HG02678 (cell line): ENCODE data around the gene BDKRB1.
"Not testable (repeated sequence)": the region's sequence is repeated elsewhere in the genome, so short reads cannot be mapped to it uniquely, and the experiment has no call there.

Experiments used
- ATAC-seq: cut with Tn5 transposase; IDR thresholded peaks from one replicate; pipeline ENCODE4 v1.9.1; 2021; ENCODE audit warnings: mild to moderate bottlenecking, moderate library complexity; ENCODE audit not compliant: unreplicated experiment

The BDKRB1 gene

DNA sequence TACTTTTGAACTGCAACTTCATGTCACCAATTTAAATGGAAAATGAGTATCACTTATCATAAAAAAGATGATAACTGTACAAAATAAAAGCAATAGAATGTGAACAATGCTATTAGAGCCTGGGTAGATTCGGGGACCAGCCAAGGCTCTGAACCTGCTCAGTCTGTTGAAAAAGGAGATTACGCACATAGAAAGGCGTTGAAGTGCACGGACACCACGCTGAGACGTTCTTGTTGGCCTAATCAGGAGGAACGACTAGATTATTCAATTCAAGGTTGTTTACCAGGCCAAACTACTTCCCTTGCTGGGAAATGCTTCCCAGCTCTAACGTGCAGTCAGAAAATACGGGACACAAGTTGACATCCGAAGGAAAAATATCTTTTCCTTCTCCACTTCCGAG is 23.5 kb upstream of the BDKRB1 start:
- ATAC-seq, result no peak

DNA sequence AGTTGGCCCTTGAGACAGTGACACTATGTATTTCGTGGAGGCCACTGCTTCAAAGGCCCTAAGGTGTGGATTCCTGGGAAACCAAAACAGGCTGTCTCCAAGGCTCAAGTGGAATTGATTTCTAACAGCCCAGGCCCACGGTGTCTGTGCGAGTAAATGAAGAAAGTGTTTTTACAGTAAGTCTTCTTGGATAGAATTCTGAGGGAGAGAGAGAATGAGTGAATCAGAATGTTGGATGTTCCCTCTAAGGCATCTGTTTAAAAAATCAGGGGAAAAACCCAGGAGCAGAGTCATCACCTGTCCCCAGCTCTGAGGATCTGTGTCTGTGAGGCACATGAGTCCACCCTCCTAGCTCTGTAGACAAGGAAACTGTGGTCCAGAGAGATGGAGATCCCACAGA is 22.3 kb upstream of the BDKRB1 start:
- ATAC-seq, result no peak

DNA sequence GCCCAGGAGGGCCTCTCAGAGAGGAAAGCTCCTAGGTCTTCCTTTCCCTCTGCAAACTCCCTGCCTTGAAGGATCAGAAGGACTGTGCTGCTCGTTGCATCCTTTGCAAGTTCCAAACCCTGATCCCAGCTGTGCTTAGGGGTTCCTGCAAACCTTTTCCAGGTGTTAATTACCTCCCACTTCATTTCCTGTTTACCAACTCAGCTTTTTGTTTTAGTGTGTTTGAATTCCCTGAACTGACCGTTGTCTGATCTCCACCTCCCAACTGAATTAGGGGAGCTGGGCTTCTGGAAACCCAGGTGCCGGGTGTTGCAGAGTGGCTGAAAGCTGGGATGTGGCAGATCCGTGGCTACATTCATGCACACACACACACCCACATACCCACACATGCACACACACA is 20.6 kb upstream of the BDKRB1 start:
- ATAC-seq, result no peak

DNA sequence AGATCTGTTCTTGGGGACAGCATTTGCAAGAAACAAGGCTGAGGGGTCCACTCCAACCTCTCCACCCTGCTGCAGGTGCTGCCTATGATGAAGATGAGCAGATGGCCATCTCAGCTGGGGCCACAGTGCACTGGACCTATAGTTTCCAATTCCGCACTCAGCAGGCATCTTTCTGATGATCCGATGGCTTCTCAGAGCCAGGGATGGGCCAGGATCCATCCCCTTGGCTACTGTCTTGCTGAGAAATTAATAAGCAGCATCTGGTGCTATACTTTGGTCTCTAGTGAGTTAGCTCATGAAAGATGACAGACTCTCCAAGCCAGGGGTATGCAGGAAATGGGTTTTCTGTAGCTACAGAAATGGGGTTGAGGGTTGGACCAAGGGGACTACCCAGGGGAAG is 18.4 kb upstream of the BDKRB1 start:
- no peak for ATAC-seq

DNA sequence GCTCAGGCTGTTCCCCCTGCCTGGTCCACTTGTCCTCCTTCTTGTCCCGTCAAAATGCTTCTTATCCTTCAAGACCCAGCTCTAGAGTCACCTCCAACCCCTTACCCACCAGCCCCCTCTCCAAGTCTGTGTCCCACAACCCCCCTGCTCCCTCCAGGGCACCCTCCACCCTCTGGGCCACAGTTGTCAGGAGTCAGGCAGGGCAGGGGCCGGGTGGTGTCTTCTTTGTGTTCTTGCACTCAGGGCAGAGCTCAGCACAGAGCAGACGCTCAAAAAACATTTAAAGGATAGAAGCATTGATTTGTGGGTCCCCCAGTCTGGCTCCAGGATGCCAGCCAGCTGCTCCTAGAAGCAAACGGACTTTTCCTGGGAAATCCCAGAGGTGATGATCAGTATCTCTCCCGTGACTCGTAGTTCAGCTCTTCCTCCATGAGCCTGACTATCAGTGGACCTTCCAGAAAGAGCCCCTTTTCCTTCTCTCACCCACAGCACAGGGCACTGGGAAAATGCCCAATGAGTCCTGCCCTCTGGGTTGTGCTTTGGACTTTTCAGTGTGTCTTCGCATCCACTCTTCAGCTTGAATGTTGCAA is 17.2 kb upstream of the BDKRB1 start:
- ATAC-seq, result no peak

DNA sequence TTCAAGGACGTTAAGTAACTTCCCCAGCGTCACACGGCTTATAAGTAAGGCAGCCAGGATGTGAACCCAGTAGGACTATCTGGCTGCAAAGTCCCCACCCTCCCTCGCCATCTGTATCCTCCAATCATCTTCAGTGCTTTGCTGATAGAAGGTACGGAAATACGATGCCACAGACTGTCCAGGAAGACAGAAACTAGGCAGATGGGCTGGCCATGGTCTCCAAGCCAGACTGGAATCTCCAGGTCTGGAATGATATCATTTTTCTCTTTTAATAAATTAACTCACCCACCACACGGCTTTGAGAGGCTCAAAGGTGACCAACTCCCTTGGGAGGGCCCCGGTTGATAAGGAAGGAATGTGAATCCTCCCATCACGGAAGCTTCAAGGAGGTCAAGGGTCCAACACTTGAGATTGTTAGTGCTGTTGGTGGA is 16.3 kb upstream of the BDKRB1 start:
- ATAC-seq, result no peak

DNA sequence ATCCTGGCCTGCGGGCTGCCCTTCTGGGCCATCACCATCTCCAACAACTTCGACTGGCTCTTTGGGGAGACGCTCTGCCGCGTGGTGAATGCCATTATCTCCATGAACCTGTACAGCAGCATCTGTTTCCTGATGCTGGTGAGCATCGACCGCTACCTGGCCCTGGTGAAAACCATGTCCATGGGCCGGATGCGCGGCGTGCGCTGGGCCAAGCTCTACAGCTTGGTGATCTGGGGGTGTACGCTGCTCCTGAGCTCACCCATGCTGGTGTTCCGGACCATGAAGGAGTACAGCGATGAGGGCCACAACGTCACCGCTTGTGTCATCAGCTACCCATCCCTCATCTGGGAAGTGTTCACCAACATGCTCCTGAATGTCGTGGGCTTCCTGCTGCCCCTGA is 15.4 kb upstream of the BDKRB1 start:
- ATAC-seq, result no peak

DNA sequence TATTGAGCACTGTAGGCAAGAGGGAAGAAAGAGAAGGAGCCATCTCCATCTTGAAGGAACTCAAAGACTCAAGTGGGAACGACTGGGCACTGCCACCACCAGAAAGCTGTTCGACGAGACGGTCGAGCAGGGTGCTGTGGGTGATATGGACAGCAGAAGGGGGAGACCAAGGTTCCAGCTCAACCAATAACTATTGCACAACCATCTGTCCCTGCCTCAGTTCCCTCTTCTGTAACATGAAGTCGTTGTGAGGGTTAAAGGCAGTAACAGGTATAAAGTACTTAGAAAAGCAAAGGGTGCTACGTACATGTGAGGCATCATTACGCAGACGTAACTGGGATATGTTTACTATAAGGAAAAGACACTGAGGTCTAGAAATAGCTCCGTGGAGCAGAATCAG is 13.9 kb upstream of the BDKRB1 start:
- no peak for ATAC-seq

DNA sequence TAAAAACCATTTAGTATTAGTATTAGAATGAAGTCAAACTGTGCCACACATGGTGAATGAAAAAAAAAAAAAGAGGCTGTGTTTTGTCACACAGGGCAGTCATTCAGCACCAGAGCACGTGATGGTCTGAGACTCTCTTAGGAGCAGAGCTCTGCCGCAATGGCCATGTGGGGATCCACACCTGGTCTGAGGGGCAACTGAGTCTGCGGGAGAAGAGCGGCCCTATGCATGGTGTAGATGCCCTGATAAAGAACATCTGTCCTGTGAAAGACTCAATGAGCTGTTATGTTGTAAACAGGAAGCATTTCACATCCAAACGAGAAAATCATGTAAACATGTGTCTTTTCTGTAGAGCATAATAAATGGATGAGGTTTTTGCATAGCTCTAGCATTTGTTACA is 12.2 kb upstream of the BDKRB1 start:
- ATAC-seq, result no peak

DNA sequence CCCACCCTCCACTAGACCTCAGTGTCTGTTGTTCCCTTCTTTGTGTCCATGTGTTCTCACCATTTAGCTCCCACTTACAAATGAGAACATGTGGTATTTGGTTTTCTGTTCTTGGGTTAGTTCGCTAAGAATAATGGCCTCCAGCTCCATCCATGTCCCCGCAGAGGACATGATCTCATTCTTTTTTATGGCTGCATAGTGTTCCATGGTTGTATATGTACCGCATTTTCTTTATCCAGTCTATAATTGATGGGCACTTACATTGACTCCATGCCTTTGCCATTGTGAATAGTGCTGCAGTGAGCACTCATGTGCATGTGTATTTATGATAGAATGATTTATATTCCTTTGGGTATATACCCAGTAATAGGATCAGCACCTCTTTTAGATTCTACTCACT is 10.9 kb upstream of the BDKRB1 start:
- not testable (repeated sequence) for ATAC-seq

DNA sequence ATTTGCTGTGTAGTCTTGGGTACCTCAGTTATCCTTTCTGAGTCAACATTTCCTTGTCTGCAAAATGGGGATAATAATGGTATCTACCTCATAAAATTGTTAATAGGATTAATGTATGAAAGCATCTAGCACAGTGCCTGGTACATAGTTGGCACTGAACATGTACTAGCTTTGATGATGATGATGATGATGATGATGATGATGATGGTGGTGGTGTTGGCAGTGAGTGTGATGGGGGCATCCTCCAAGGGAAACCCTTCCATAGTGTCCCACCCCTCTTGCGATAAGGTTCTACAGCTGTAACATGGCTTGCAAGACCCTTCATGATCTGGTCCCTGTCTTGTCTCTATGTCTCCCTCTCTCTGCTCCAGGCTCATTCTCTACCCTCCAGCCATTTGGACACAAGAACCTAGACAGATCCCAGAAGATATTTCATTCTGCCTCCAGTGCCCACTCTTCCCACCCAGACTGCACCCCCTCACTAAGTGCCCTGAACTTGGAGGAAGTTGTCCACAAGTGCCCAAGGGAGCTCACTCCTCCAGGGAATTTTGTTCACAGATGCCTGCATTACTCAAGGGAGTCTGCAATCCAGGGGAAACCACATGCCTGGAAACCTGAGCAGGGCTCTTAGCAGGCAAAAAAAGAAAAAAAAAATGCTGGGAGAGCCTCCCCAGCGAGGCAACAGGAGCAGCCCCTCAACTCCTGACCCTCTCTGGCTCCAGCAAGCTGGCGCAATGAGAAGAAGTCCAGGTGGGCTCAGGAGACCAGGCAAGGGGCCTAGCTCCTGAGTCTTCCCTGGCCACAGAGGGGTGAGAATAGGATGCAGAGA is 10.1 kb upstream of the BDKRB1 start:
- no peak for ATAC-seq

DNA sequence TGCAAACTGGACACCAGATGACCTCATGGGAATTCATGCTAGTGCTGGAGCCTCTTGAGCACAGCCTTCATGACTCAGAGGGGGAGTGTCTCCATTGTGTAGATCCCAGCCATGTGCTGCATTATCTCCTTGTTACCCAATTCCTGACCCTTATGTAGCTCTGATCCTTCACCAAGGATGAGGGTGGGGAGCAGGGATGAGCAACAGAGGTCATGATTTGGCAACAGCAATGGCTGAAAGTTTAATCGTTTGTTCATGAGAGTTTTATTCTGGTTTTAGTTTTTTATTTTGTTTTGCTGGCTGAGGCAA is 9.5 kb upstream of the BDKRB1 start:
- no peak for ATAC-seq

DNA sequence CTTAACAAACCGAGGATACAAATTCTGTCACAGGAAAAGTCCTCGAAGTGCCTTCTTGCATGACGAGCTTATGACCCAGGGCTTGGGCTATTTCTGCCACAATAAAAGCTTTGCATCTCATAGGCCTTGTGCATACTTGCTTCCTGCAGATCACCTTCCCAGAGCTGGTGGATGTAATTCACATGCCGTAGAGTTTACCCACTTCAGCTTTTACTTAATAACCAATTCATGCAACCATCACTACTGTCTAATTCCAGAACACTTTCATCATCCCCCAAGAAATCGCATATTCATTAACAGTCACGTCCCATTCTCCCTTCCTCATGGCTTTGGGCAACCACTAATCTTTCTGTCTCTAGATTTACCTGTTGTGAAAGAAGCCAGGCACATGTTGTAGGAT is 9.0 kb upstream of the BDKRB1 start:
- ATAC-seq, result no peak

DNA sequence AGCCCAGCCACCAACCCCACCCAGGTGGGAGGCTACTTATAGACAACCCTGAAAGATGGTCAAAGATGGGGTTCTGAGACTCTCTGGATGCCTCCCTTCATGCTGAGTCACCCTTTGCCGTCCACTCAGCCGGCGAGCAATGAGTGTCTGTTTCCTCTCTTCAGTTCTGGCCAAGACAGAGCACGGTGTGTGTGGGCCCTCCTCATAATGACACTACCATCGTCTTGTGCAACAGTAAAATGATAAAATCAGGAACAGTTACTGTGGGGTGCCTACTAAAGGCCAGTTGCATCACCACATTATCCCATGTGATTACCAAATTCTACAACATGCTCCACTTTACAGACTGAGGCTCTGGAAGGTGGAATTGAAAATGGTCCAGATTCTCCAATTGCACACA is 7.0 kb upstream of the BDKRB1 start:
- ATAC-seq, result no peak

DNA sequence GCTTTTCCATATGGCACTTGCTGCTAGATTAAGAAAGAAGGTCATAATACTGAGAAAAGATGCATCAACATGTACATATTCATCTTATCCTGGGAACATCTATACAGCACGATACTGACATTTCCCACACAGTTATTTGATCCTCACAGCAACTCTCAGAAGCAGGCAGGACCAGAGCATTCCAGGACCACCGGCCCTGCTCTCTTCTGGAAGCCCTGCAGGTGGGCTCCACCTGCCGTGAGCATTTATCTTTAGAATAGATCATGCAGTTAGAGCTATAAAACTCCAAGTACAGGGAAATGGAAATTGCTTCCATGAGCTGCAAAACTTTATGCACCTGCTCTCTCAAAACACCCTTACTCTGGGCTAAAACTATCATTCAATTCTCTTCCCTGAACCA is 5.5 kb upstream of the BDKRB1 start:
- no peak for ATAC-seq

DNA sequence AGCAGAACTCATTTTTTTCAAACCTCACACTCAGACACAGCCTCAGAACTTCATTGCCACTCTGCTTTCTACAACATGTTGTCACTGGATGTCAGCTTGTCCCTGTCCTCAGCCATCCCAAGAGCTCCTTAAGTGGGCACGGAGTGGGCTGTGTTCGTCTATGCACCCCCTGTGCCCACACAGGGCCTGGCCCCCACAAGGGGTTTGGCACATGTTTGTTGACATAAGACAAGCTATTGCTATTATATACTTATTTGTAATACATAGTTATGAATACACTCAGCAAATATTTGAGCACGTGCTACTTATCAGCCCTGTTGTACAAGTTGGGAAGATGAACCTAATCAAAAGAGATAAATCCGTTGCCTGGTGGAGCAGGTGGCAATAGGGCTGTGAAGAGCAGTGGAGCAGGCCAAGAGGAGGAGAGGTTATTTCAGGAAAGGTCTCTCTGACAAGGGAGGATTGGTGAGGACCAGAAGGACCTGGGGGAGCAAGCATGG is 4.3 kb upstream of the BDKRB1 start:
- ATAC-seq, result no peak

DNA sequence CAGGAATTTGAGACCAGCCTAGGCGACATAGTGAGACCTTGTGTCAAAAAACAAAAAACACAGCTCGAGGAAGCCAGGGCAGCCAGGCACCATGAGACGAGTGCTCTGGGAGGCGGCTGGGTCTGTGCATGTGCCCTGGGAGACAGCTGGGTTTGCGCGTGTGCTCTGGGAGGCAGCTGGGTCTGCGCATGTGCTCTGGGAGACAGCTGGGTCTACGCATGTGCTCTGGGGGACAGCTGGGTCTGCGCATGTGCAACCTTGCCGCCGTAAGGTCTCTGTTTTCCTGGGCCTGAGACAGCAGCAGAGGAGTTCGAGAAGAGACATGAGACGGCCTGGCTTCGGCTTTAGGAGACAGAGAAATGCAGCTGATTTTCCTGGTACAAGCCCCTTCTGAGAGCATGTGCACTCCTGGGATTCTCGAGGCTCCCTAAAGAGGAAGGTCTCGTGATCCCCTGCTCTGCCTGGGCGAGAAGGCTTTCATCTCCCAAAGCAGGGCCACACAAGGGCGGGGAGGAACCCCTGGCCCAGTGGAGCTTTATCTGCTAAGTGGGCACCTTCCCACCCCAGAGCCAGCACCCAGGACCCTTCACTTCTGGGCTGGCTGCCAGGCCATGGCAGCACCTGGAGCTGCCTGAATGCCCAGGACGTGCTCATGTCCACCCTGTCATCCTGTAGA is 3.5 kb upstream of the BDKRB1 start:
- ATAC-seq, result no peak

DNA sequence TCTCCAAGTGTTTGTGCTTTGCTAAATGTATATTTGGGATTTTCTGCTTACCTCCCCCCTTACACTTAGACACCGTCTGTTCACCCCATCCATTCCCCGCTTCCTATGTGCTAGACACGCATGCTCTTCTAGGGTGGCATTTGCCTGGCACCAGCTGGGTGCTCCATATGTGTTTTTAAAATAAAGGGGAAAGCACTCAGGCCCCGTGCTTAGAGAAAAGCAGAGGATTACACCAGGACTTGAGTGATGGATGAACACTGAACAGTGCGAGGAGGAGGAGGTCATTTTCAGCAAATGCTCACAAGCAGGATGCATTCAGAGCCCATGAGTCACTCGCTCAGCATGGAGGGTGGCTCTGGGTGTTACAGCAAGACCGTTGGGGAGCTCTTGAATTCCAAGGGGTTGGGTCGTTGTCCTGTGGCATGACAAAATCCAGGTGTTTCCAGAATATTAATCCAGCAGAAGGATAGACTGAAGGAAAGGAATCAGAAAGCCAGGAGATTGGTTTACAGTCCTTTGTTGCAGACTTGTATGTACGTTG is 2.9 kb upstream of the BDKRB1 start:
- no peak for ATAC-seq

DNA sequence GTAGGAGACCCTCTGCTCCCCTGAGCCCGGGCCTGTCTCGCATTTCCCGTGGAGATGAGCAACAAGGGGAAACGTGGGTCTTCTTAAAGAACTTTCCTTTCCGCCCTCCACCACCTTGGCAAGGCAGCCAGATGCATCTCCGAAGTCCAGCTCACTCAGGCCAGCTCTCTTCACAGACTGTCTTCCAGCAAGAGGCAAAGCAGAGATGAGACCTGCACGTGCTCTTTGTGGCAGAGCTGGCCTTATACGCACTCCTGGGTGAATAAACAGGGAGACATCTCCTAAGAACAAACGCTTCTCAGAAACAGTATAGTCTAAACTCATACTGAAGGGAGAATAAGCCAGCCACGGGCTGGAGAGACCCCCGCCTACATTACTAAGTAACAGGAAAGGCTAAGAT is 1.3 kb upstream of the BDKRB1 start:
- ATAC-seq, result no peak

DNA sequence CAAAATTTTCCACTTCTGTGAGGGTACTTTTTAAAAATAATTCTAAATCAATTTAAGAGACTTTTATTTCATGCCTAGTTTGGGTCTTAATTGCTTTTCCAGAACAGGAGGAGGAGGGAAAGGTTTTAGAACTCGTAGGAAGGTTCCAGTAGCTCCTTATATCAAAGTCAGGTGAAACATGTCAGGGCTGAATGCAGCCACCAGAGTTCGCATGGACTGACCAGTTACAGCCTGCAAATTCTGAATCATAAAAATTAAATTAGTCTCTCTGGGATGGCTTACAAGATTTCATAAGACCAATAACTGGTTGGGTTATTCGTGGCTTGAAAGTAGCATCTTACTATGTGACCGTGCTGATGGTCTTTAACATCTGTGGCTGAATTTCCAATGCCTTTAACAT is 397 bp downstream of the BDKRB1 start:
- ATAC-seq, result no peak

DNA sequence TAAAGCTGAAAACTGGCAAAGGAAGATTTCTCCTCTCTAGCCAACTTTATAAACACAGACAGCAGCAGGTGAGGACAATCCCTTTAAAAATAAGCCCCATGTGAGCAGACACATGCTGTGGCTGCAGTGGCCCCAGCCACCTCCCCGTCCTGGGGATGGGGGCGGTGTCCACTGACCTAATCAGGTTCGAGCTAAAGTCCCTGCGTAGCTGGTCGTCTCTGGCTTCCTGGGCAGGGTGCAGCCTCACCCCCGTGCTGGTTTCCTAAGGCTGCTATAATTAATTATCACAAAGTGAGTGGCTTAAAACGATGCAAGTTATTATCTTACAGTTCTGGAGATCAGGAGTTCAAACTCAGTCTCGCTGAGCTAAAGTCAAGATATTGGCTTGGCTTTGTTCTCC is 1.0 kb downstream of the BDKRB1 start:
- ATAC-seq, result no peak

DNA sequence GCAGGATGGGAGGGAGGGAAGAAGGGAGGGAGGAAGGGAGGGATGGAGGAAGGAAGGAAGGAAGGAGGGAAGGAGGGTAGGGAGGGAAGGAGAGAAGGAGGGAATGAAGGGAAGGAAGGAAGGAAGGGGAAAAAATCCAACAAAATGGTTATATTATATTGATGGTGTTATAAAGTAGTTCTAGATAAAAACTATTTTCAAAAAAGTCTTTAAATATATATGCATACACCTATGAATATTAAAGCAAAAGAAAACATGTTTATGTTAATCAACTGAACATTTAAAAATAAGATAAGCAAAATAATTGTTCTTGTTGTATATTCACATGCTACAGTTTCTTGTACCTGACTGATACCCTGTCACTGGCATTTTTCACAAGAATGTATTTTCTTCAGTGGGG is 1.9 kb downstream of the BDKRB1 start:
- ATAC-seq, result no peak
